NCI-H2171 treated with DMSO at 0.1 percent for 48 hours (cell line): ENCODE measurements around the gene AK5.

Experiments used
- DNase-seq: peaks from one replicate; lab custom pipeline; 2025; lab: John Stamatoyannopoulos, UW

AK5 gene

DNA sequence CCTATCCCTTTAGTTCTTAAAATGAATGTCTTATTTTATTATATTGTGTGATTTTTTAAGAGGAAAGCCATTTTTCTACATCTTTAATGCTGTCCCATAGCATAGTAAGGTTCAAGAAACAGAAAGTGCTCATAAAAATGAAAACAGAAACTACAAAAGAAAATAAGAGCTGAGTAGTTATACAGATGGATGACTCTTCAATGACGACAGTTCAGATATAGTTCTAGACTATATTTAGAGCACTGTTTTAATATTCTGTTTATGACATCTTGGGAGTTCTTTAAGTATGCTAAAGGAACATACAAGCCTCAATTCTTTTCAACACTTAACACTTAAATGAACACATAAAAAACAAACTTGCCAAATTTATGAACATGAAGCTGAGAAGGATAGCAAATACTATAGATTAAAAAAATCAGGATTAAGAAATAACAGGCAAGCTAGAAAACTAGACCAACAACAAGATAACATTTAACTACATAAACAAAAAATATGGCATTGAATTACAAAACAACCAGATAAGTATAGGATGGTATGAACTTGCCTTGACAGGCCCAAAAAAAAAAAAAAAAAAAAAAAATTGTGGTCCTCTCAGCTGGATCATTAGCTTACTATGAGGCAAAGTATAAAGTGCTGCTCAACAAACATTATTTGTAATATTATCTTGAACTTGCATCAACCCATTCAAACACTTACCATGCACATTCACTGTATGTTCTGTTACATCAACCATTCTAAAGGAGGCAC, 312.7 kb downstream of the AK5 start:
- DNase-seq, result peak; percentile 35

DNA sequence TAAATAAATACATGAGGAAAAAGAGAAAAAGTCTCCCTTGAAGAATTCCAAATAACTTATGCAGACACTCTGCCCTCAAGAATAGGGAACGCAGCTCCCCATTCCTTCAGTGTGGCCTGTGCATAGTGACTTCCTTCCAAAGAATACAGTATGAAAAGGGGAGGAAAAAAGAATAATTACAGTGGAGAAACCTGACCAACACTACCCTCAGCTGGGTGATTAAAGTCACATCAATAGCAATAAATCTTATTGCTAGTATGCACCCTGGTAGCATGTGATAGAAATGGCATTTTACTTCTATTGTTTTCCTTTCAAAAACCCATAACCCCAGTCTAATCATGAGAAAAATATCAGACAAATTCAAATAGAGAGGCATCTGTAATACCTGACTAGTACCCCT, 315.5 kb downstream of the AK5 start:
- DNase-seq, result no peak

- DNase-seq, result no peak
Observed at GRCh38 chr1:77605246-77606026, 323.6 kb downstream of the AK5 start.

GRCh38 chr1:77608893-77609292, 327.1 kb downstream of the AK5 start:
- no peak for DNase-seq
